SK-N-SH treated with all-trans-retinoic acid at 6 μM for 48 hours (cell line): ENCODE results near the gene TAF15.

Source experiments
- ATAC-seq: fragments of 200-7000 bp; cut with Tn5 transposase; 3 replicates; pipeline ENCODE4 v1.9.1; 2020; ENCODE audit warnings: mild to moderate bottlenecking, moderate library complexity
- ARNTL ChIP-seq: fragments of 450-650 bp; formaldehyde crosslinking; IDR thresholded peaks from 2 replicates; pipeline ENCODE4 v1.5.0; 2020; ENCODE audit warnings: low read depth, mild to moderate bottlenecking, moderate library complexity, borderline replicate concordance
- BACH2 ChIP-seq: fragments of 250-450 bp; sonication (Bioruptor Pico); IDR thresholded peaks from 2 replicates; pipeline ENCODE4 v1.9.0; 2021; ENCODE audit warnings: mild to moderate bottlenecking, borderline replicate concordance
- CREB5 ChIP-seq: fragments of 250-450 bp; sonication (Bioruptor Pico); IDR thresholded peaks from 2 replicates; pipeline ENCODE4 v1.5.1; 2020; ENCODE audit warnings: low read depth, mild to moderate bottlenecking, moderate library complexity
- CSDC2 ChIP-seq: fragments of 250-450 bp; sonication (Bioruptor Pico); IDR thresholded peaks from 2 replicates; pipeline ENCODE4 v1.5.0; 2020; ENCODE audit warnings: mild to moderate bottlenecking, moderate library complexity
- ESRRG ChIP-seq: fragments of 250-450 bp; sonication (Bioruptor Pico); IDR thresholded peaks from 2 replicates; pipeline ENCODE4 v1.6.1; 2021; ENCODE audit warnings: mild to moderate bottlenecking
- GLIS3 ChIP-seq: fragments of 250-450 bp; sonication (Bioruptor Pico); IDR thresholded peaks from 2 replicates; pipeline ENCODE4 v1.5.0; 2020; ENCODE audit warnings: mild to moderate bottlenecking, moderate library complexity
- ISL1 ChIP-seq: fragments of 250-450 bp; sonication (Bioruptor Pico); IDR thresholded peaks from 2 replicates; pipeline ENCODE4 v2.1.2; 2022; ENCODE audit warnings: mild to moderate bottlenecking, moderate library complexity
- OSR1 ChIP-seq: fragments of 250-450 bp; sonication (Bioruptor Pico); IDR thresholded peaks from 2 replicates; pipeline ENCODE4 v1.8.0; 2022; ENCODE audit warnings: moderate library complexity, mild to moderate bottlenecking, inconsistent platforms
- PATZ1 ChIP-seq: fragments of 250-450 bp; sonication (Bioruptor Pico); IDR thresholded peaks from 2 replicates; pipeline ENCODE4 v1.8.0; 2020; ENCODE audit warnings: mild to moderate bottlenecking, moderate library complexity, borderline replicate concordance
- POU6F1 ChIP-seq: fragments of 250-450 bp; sonication (Bioruptor Pico); IDR thresholded peaks from 2 replicates; pipeline ENCODE4 v1.8.0; 2021; ENCODE audit warnings: low read depth, mild to moderate bottlenecking, moderate library complexity, borderline replicate concordance
- PPARA ChIP-seq: fragments of 250-450 bp; sonication (Bioruptor Pico); IDR thresholded peaks from 2 replicates; pipeline ENCODE4 v1.5.0; 2020; ENCODE audit warnings: mild to moderate bottlenecking, borderline replicate concordance
- RARB ChIP-seq: fragments of 250-450 bp; sonication (Bioruptor Pico); IDR thresholded peaks from 2 replicates; pipeline ENCODE4 v1.8.0; 2021; ENCODE audit warnings: mild to moderate bottlenecking, moderate library complexity
- SNAI2 ChIP-seq: fragments of 250-450 bp; sonication (Bioruptor Pico); IDR thresholded peaks from 2 replicates; pipeline ENCODE4 v1.5.0; 2020; ENCODE audit warnings: mild to moderate bottlenecking, moderate library complexity
- TCF4 ChIP-seq: fragments of 250-450 bp; sonication (Bioruptor Pico); IDR thresholded peaks from 2 replicates; pipeline ENCODE4 v1.8.0; 2021; ENCODE audit warnings: mild to moderate bottlenecking, moderate library complexity, borderline replicate concordance
- TOX ChIP-seq: fragments of 250-450 bp; sonication (Bioruptor Pico); IDR thresholded peaks from 2 replicates; pipeline ENCODE4 v1.8.0; 2021; ENCODE audit warnings: mild to moderate bottlenecking, moderate library complexity, borderline replicate concordance
- TSHZ2 ChIP-seq: fragments of 250-450 bp; sonication (Bioruptor Pico); IDR thresholded peaks from 2 replicates; pipeline ENCODE4 v1.5.0; 2020; ENCODE audit warnings: mild to moderate bottlenecking, moderate library complexity
- ZC3H10 ChIP-seq: fragments of 250-450 bp; sonication (Bioruptor Pico); IDR thresholded peaks from 2 replicates; pipeline ENCODE4 v1.5.1; 2021; ENCODE audit warnings: mild to moderate bottlenecking, moderate library complexity
- ZFP3 ChIP-seq: fragments of 250-450 bp; sonication (Bioruptor Pico); IDR thresholded peaks from 2 replicates; pipeline ENCODE4 v1.5.0; 2020; ENCODE audit warnings: mild to moderate bottlenecking, moderate library complexity
- ZNF565 ChIP-seq: fragments of 450-650 bp; formaldehyde crosslinking; conservative IDR thresholded peaks from 2 replicates; pipeline ENCODE4 v1.5.0; 2020; ENCODE audit warnings: low read depth, mild to moderate bottlenecking, moderate library complexity
- ZNF70 ChIP-seq: fragments of 450-650 bp; formaldehyde crosslinking; IDR thresholded peaks from 2 replicates; pipeline ENCODE4 v1.5.0; 2020; ENCODE audit warnings: mild to moderate bottlenecking, moderate library complexity
- ZNF8 ChIP-seq: fragments of 450-650 bp; formaldehyde crosslinking; IDR thresholded peaks from 2 replicates; pipeline ENCODE4 v1.5.0; 2020; ENCODE audit warnings: mild to moderate bottlenecking, moderate library complexity

Gene TAF15

GRCh38 chr17:35768797-35769196, 40.5 kb upstream of the TAF15 start (continued):
- TF ChIP-seq PPARA (CRISPR knock-in tag) (no peak), TOX (CRISPR knock-in tag) (no peak), CREB5 (CRISPR knock-in tag) (no peak), ARNTL (CRISPR knock-in tag) (no peak), ZNF70 (CRISPR knock-in tag) (no peak), BACH2 (no peak)

GRCh38 chr17:35769895-35770486, 39.3 kb upstream of the TAF15 start:
- TF ChIP-seq CREB5 (CRISPR knock-in tag) (no peak), GLIS3 (no peak), ARNTL (CRISPR knock-in tag) (no peak), ZFP3 (CRISPR knock-in tag) (no peak), ZNF8 (CRISPR knock-in tag) (no peak), RARB (CRISPR knock-in tag) (no peak), ZNF70 (CRISPR knock-in tag) (no peak), OSR1 (CRISPR knock-in tag) (no peak), TSHZ2 (CRISPR knock-in tag) (no peak), ISL1 (no peak), SNAI2 (no peak), TOX (CRISPR knock-in tag) (no peak), PATZ1 (CRISPR knock-in tag) (no peak), POU6F1 (no peak), CSDC2 (no peak), BACH2 (no peak), ZNF565 (CRISPR knock-in tag) (no peak), ZC3H10 (CRISPR knock-in tag) (no peak), TCF4 (CRISPR knock-in tag) (no peak)
- TF ChIP-seq, all 23 proteins: peak for 0
- no peak for ATAC-seq

- ATAC-seq = no peak
- TF ChIP-seq ESRRG (CRISPR knock-in tag) (no peak), SNAI2 (no peak), CSDC2 (no peak), TSHZ2 (CRISPR knock-in tag) (no peak), ISL1 (no peak), RARB (CRISPR knock-in tag) (no peak), TOX (CRISPR knock-in tag) (no peak), PATZ1 (CRISPR knock-in tag) (no peak), ZNF8 (CRISPR knock-in tag) (no peak), PPARA (CRISPR knock-in tag) (no peak), ZNF565 (CRISPR knock-in tag) (no peak), CREB5 (CRISPR knock-in tag) (no peak)
These were observed 36.2 kb upstream of the TAF15 start for GRCh38 chr17:35773129-35773528.
